ENCODE measurements around the gene C22orf23. TPM values are rescaled to one million over a fixed set of nuclear protein-coding genes. Genes with fewer than 3 reads are reported as not detected.

C22orf23 gene
- total and polyA plus RNA-seq, 12 donors: 0.17 to 1.1 (median 0.50) TPM

- Histone ChIP-seq H3K4me3 (no peak overlapping the region), H3K4me1 (peaks cover 0 to 18% (median 5%) of the 10 kb centered on the region in 9 donors), H3K36me3 (no peaks in the 10 kb centered on the region), H3K27ac (peak overlapping the region in 1 of 10 donors; percentile 38), H3K9me3 (no peaks in the 10 kb centered on the region), H3K27me3 (no peaks in the 10 kb centered on the region)
- intact Hi-C loops (cut with DNase I): no loop called here
- no peak for TF ChIP-seq CTCF (IDR thresholded peaks at IDR 0.05)
- ATAC-seq (no peak), DNase-seq (no peak)
- 84 to 93% methylated on average over 8 of the region's 8 CpGs for WGBS, 2 donors
Observed at GRCh38 chr22:37996515-37997246, 43.3 kb upstream of the C22orf23 start.

- Histone ChIP-seq H3K4me3 (no peak overlapping the region), H3K27ac (peak overlapping the region in 1 of 10 donors; percentile 38), H3K36me3 (no peaks in the 10 kb centered on the region), H3K4me1 (peaks cover 0 to 18% (median 5%) of the 10 kb centered on the region in 9 donors), H3K9me3 (no peaks in the 10 kb centered on the region), H3K27me3 (no peaks in the 10 kb centered on the region)
- TF ChIP-seq CTCF (IDR thresholded peaks at IDR 0.05): no peak
- intact Hi-C loops (cut with DNase I): no loop called here
- ATAC-seq (peak in 3 of 8 donors; percentile 30 to 33 (median 30)), DNase-seq (peak in 1 of 2 donors; percentile 32)
- WGBS, 2 donors: 53 to 63% methylated on average over 4 of the region's 4 CpGs
Observed at GRCh38 chr22:37996079-37996478, 42.7 kb upstream of the C22orf23 start.

GRCh38 chr22:37995460-37995859 is 42.1 kb upstream of the C22orf23 start:
- H3K27ac ChIP-seq: peak overlapping the region in 1 of 10 donors; percentile 38
- H3K4me3 ChIP-seq: no peak overlapping the region
- ATAC-seq: no peak
- no peak for TF ChIP-seq CTCF (IDR thresholded peaks at IDR 0.05)
- 74 to 89% methylated on average over 4 of the region's 4 CpGs for WGBS, 2 donors
- H3K36me3 ChIP-seq: no peaks in the 10 kb centered on the region
- intact Hi-C loops (cut with DNase I): no loop called here
- H3K4me1 ChIP-seq: peaks cover 0 to 18% (median 5%) of the 10 kb centered on the region in 9 donors
- H3K27me3 ChIP-seq: no peaks in the 10 kb centered on the region
- H3K9me3 ChIP-seq: no peaks in the 10 kb centered on the region
- DNase-seq: no peak

- WGBS, 2 donors: 92 to 93% methylated on average over 6 of the region's 6 CpGs
- no peak for TF ChIP-seq CTCF (IDR thresholded peaks at IDR 0.05)
- peaks cover 0 to 17% (median 9%) of the 10 kb centered on the region in 9 donors for H3K4me1 ChIP-seq
- H3K9me3 ChIP-seq: no peaks in the 10 kb centered on the region
- DNase-seq: no peak
- H3K27ac ChIP-seq: no peak overlapping the region
- no peak overlapping the region for H3K4me3 ChIP-seq
- no peaks in the 10 kb centered on the region for H3K27me3 ChIP-seq
- no peaks in the 10 kb centered on the region for H3K36me3 ChIP-seq
- intact Hi-C loops (cut with DNase I): no loop called here
- no peak for ATAC-seq
Observed at GRCh38 chr22:37994982-37995381, 41.6 kb upstream of the C22orf23 start.
